GM12874 (cell line): ENCODE data around the gene ADAM12.

Source experiments
- CTCF ChIP-seq: IDR thresholded peaks from 2 replicates; pipeline ENCODE4 v1.5.1; 2011; ENCODE audit warnings: low read depth, mild to moderate bottlenecking, control low read depth, low read length, moderate library complexity; ENCODE audit not compliant: insufficient read depth

ADAM12 gene

DNA sequence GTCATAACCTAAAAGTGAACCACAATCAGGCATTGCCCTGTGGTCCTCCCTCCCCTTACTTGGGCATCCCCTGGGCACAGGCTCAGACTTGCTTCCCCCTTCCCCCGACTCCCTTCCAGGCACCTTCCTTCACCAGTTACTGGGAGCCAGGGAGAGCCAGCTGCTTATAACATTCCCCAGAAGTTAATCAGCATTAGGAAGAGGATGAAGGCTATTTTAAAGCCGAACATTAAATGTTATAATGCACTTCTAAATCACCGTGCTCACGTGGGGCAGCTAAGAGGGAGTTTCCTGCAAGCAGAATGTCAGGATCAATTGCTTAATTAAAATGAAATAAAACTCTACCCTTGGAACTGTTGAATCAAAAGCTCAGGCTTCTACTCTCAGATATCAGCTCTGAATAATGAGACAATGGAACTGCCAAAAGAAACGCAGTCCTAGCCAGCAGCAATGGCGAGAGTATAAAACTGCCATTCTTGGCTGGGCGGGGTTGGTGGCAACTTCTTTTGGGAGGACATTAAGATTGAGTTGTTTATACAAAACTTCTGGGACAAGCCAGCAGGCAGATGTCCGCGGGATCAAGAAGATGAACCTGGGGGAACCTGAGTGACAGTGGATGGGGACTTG, 322.4 kb downstream of the ADAM12 start:
- no peak for TF ChIP-seq CTCF

DNA sequence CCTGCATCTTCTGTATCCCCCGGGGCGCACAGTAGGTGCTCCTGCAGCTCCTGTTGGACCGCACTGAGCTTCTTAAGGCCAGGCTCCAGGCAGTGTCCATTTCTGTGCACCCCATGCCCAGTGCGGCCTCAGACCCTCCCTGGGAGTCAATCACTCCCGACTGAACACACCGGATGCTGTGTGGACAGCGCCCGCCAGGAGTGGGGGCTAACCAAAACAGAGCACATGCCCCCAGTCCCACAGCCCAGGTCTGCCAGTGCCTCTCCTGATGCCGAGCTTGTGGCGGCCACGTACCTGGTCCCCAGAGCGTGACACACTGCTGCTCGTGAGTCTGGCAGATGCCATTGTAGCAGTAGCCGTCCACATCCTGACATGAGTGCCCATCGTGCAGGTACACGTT, 323.8 kb downstream of the ADAM12 start:
- no peak for TF ChIP-seq CTCF

DNA sequence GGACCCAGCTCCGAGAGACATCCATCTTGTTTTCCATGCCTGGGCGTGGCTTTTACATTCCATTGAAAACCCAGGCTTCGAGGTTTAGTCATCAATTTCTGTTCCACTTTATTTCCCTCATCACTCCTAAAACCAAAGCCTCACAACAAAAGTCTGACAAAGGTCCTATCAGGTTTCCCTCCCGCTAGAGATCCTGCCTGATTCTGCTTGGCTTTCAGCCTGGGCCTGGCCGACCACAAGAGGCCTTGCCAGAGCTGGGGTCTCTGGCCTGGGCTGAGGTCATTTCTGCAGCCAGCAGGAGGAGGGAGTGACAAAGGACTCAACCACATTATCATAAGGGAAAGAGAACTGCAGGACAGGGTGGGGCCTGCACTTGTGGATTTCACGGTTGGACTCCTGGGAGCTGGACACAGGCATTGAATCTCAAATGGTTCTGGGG, 324.9 kb downstream of the ADAM12 start:
- no peak for TF ChIP-seq CTCF

DNA sequence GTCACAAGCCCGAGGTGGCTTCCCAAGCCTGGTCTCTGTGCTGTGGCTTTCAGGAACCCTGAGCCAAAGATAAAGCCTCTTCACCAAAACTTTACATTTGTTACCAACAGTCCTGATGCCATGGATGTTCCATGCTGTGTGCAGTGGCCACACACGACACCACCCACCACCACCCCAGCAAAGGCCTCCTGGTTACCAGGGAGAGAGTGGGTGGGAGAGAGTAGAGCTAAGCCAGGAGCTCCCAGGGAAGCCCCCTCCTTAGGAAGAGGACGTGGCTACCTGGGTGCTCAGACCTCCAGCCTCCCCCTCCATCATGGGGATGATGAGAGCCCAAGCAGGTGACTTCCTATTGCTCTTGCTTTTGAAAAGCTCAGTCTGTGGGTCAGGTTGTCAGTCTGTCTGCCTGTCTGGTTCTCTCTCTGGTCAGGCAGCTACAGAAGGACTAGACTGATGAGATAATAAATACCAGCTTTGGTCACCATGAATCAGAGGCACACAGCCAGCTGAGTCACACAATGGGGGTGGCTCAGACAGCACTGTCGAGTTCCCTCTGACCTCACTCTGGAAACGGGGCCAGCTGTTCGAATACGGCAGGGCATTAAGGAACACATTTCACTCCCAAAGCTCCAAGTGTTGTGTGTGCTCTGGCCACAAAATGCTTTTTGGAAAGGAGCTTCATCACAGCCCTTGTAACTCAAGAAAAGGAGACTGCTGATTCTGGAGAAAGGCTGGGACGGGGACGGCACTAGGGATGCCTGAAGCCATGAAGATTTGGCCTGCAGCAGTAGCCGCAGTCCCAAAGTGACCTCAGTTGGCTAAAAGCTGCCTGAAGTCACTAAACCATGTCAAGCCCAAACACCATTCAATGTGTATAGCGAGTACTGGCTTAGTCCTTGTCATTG, 325.9 kb downstream of the ADAM12 start:
- TF ChIP-seq CTCF = no peak

- no peak for TF ChIP-seq CTCF
These were observed 326.8 kb downstream of the ADAM12 start for GRCh38 chr10:126061526-126061925.

DNA sequence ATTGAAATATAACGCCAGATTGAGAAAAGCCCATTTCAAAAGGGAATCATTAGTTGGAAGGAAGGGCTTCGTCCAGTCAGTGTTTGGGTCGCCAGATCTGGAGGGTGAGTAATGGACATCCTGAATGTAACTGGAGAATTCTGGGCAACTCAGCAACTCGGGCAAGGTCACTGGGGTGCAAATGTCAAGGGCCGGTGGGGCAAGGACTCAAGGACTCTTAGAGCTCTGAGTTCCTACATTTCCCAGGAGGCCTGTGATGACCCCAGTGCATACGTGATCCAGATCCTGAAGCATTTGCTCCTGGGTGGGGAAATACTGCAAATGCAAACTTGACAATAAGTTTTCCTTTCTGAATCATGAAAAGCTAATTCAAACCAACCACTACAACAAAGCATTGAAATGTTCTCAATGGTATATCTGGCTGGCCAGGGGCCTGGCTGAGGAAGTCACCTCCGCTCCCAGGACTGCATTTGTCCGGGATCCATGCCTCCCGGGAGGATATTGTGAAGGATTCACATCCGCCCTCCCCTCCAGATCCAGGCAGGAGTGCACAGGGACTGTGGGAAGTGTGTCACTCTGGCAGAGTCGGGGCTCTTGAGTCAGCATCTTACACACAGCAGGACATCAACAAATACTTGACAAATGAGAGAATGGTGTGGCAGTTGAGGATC, 327.9 kb downstream of the ADAM12 start:
- TF ChIP-seq CTCF = no peak
